Cardiac fibroblast (primary cell): ENCODE measurements around the gene GRB10.

Experiments used
- DNase-seq, 2 donors: peaks; one replicate each; pipeline versions ENCODE4 v3.0.0 to v3.0.0-alpha.2; 2010; ENCODE audit warnings: low read depth in 2 of 2
- H3K4me3 ChIP-seq, 2 donors: replicated peaks in 1 of 2; 1 replicate in 1 of 2; 2 replicates in 1 of 2; pipeline ENCODE4 v1.5.1; 2011; ENCODE audit warnings: low read depth in 2 of 2, low read length in 2 of 2, mild to moderate bottlenecking in 2 of 2, moderate library complexity in 1 of 2
- TF ChIP-seq, protein P1 (sequence below): IDR thresholded peaks from one replicate; pipeline ENCODE4 v1.5.1; 2011; ENCODE audit warnings: low read depth, mild to moderate bottlenecking, low read length, inconsistent platforms

Gene GRB10

DNA sequence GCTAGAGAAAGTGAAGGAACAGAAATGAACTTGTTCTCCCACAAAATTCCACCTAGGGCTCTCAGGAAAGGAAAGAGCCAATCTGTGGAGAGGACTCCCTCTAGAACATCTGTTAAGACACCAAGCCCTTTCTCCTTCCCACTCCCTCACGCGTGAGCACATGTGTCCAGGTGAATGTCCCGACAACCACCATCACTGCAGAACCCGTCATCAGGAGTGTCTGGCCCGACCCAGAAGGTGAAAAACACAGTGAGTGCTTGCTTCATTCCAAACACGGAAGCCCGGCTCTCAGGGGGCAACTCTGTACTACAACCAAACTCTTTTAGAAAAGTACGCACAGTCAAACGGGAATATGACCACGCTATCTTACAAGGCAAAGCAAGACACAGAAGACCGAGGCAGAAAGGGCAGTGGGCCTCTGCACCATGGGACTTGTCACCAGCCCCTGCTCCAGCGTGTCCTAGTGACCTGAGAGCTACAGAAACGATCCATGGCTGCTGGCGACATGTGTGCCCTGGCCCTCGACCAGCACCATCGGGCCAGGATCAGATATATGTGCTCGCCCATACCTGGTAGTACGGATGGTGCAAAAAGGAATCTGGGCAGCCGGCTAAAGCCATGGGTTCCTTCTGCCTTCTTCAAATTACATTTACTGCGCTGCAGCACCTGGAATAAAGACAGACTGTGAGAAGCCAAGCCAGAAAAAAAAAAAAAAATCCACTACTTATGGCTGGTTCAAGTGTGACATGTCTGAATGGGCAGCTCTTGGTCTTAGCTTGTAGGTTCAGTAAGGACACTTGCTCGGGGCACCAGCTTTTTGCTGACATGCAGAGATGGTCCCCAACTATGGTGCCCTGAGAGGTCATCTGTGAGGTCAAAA, 50.8 kb downstream of the GRB10 start:
- no peak overlapping the region for H3K4me3 ChIP-seq
- no peak for DNase-seq
- TF ChIP-seq, protein P1, sequence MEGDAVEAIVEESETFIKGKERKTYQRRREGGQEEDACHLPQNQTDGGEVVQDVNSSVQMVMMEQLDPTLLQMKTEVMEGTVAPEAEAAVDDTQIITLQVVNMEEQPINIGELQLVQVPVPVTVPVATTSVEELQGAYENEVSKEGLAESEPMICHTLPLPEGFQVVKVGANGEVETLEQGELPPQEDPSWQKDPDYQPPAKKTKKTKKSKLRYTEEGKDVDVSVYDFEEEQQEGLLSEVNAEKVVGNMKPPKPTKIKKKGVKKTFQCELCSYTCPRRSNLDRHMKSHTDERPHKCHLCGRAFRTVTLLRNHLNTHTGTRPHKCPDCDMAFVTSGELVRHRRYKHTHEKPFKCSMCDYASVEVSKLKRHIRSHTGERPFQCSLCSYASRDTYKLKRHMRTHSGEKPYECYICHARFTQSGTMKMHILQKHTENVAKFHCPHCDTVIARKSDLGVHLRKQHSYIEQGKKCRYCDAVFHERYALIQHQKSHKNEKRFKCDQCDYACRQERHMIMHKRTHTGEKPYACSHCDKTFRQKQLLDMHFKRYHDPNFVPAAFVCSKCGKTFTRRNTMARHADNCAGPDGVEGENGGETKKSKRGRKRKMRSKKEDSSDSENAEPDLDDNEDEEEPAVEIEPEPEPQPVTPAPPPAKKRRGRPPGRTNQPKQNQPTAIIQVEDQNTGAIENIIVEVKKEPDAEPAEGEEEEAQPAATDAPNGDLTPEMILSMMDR, result no peak

DNA sequence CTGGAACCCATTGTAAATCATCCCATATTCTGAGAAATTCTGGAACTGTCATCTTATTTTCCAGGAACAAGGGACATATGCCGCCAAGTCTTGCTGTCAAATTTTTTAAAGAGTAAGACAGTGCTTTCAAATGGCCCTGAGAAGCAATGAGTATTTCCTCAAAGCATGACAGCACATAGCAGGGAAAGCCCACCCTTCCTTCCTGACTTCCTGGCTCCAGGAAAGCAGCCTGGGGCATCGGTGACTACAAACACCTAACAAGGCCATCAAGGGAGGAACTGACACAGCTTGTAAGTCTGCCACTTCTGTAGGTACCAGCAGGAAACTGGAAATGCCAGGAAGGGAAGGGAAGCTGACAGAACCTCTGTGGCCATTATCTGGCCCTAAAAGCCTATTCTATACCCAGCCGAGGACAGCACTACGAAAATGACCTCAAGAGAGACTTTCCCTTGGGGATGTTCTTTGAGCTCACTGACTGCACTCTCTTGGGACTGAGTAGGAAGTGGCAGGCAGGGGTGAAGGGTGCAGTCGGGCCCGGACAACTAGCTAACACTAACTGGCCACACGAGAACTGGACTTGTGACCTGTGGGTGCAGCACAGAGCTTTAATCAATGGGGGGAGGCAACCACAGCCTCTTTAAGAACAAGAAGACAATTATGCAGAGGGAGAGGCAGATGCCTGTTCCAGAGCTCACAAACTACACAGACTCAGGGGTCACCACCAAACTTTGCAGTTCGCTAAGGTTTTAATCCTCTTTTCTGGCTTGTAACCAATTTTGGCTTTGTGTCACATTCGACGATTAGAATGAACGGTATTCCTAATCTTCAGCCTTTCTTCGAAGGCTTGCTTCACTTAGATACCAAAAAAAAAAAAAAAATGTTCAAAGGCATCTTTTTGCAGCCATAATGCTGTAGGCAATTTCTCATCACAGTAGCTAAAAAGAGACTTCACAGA, 52.0 kb downstream of the GRB10 start:
- TF ChIP-seq, protein P1, result no peak
- DNase-seq, result peak in 1 of 2 donors; percentile 39
- no peak overlapping the region for H3K4me3 ChIP-seq

DNA sequence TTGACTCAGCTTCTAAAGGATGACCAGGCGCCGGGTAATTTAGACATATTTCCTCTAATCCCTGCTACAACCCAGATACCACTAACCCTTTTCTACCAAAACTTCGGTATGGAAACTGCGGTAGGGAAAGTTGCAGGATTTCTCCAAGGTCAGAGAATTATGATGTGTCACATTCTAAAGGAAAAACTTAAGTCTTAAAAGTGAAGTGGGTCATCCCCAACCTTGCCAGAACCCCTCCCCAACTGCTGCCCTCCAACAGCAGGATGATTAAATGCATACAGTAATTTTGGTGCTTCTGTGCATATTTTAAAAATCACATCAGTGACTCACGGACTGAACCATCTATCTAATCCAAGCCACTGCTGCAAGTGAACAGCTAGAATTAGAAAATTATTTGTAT, 52.7 kb downstream of the GRB10 start:
- DNase-seq, result peak; percentile 35 to 62
- H3K4me3 ChIP-seq, result no peak overlapping the region
- TF ChIP-seq, protein P1, result no peak

DNA sequence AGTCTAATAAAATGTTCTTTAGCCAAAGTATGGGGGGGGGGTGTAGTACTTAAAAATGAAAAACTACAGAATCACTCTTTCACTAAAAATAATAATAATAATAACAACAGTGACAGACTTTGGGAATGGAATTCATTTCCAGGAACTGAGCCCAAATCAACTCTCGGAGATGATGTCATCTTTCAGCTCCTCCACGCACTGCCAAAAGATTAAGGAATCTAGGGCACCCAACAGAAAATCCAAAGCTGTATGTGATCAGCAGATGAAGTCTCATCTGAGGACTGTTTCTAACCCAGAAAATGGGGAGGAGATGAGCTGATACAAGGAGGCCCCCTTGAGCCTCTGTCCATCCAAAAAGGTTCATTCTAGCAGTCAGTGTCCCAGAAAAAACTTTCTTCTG, 54.5 kb downstream of the GRB10 start:
- TF ChIP-seq, protein P1, result no peak
- peak; percentile 68 to 74 for DNase-seq

GRCh38 chr7:50727711-50728110, 55.0 kb downstream of the GRB10 start:
- no peak for DNase-seq
- TF ChIP-seq, protein P1, result no peak
- H3K4me3 ChIP-seq, result no peak overlapping the region

More for the DNA sequence above, 54.5 kb downstream of the GRB10 start:
- H3K4me3 ChIP-seq, result no peak overlapping the region

DNA sequence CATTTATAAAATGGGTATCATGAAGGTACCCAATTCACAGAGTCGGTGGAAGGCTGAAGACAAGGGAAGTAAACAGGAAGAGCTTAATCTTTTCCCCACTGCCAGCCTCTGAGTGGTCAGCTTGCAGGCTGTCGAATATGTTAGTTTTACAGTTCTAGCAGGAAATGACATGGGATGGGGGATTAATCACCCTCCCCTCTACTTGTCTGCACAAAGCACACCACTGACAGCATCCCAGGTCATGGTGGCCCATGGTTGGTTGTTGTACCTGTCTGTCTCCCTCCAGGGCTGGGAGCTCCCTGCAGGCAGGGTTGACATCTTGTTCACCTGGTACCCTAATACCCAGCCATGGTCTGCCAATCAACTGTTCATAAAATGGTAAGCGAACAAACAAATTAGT, 55.6 kb downstream of the GRB10 start:
- TF ChIP-seq, protein P1, result no peak
- no peak overlapping the region for H3K4me3 ChIP-seq
- peak; percentile 43 to 63 for DNase-seq
